H1 (cell line): ENCODE results near the gene HSD17B4. TPM values are rescaled to one million over a fixed set of nuclear protein-coding genes. Genes with fewer than 3 reads are reported as not detected.

Source experiments
- CTCF ChIA-PET: fragments of 300-600 bp; sonication (Branson Sonifier 250); formaldehyde crosslinking; loops from one replicate; lab custom pipeline; 2021; ENCODE audit not compliant: partially characterized antibody; lab: Charles Lee
- POLR2A ChIA-PET: fragments of 300-600 bp; sonication (Branson Sonifier 250); formaldehyde crosslinking; loops from one replicate; lab custom pipeline; 2021; ENCODE audit warnings: inconsistent platforms; ENCODE audit not compliant: partially characterized antibody; lab: Charles Lee
- DNase-seq, 2 experiments: peaks; one replicate each; pipeline versions ENCODE4 v3.0.0 to v3.0.0-alpha.2; 2010 to 2022; ENCODE audit warnings: low spot score in 2 of 2, low read depth in 1 of 2, mixed read lengths in 1 of 2
- FAIRE-seq: peaks from 2 replicates; lab custom pipeline; 2011; peaks lifted over from hg19 to GRCh38; lab: Jason Lieb, UNC
- H2AFZ ChIP-seq: 2 replicates; pipeline ENCODE4 v1.8.1; 2012; ENCODE audit warnings: low read length, inconsistent platforms
- H2AK5ac ChIP-seq: 2 replicates; pipeline ENCODE4 v1.6.1; 2013; ENCODE audit warnings: low read depth, low read length
- H2BK120ac ChIP-seq: replicated peaks from 2 replicates; pipeline ENCODE3; 2013; ENCODE audit warnings: low read depth, low read length, inconsistent platforms
- H2BK12ac ChIP-seq: 2 replicates; pipeline ENCODE4 v1.6.1; 2013; ENCODE audit warnings: low read depth, low read length
- H2BK15ac ChIP-seq: 2 replicates; pipeline ENCODE4 v1.6.1; 2013; ENCODE audit warnings: low read length
- H2BK20ac ChIP-seq: 2 replicates; pipeline ENCODE4 v1.6.1; 2013; ENCODE audit warnings: low read length
- H2BK5ac ChIP-seq: 2 replicates; pipeline ENCODE4 v1.6.1; 2013; ENCODE audit warnings: low read depth, low read length
- H3K14ac ChIP-seq: 2 replicates; pipeline ENCODE4 v1.6.1; 2013; ENCODE audit warnings: inconsistent platforms; ENCODE audit not compliant: insufficient read length
- H3K18ac ChIP-seq: 2 replicates; pipeline ENCODE4 v1.6.1; 2013; ENCODE audit warnings: low read length; ENCODE audit errors: extremely low read depth
- H3K23ac ChIP-seq: 2 replicates; pipeline ENCODE4 v1.6.1; 2013; ENCODE audit warnings: inconsistent platforms; ENCODE audit not compliant: insufficient read length
- H3K23me2 ChIP-seq: 2 replicates; pipeline ENCODE4 v1.6.1; 2013; ENCODE audit warnings: low read depth, low read length
- H3K27ac ChIP-seq: 2 replicates; pipeline ENCODE4 v1.6.1; 2011; ENCODE audit warnings: low read depth, low read length, inconsistent platforms
- H3K27me3 ChIP-seq, 4 experiments: replicated peaks in 1 of 4; 1 replicate in 1 of 4; 2 replicates in 3 of 4; pipeline versions ENCODE4 v1.6.1 to v1.8.1; 2011 to 2013; ENCODE audit warnings: low read length in 3 of 4, mild to moderate bottlenecking in 3 of 4, inconsistent platforms in 2 of 4, mixed read lengths in 2 of 4, moderate library complexity in 1 of 4; ENCODE audit not compliant: control insufficient read depth in 3 of 4, insufficient read depth in 3 of 4; ENCODE audit errors: extremely low read depth in 1 of 4
- H3K36me3 ChIP-seq, 4 experiments: 2 replicates each; pipeline versions ENCODE4 v1.6.1 to v1.8.1; 2011 to 2013; ENCODE audit warnings: mild to moderate bottlenecking in 4 of 4, low read length in 3 of 4, moderate library complexity in 2 of 4, control low read depth in 1 of 4, inconsistent platforms in 1 of 4; ENCODE audit not compliant: insufficient read depth in 4 of 4, control insufficient read depth in 2 of 4
- H3K4ac ChIP-seq: replicated peaks from 2 replicates; pipeline ENCODE3; 2013; ENCODE audit warnings: low read length, low read depth, mixed read lengths, inconsistent platforms; ENCODE audit not compliant: insufficient read length
- H3K4me1 ChIP-seq, 4 experiments: replicated peaks in 1 of 4; 1 replicate in 1 of 4; 2 replicates in 3 of 4; pipeline versions ENCODE4 v1.6.1 to v1.8.1; 2011 to 2013; ENCODE audit warnings: low read length in 3 of 4, inconsistent platforms in 2 of 4, mixed read lengths in 1 of 4; ENCODE audit not compliant: insufficient read depth in 4 of 4, control insufficient read depth in 3 of 4
- H3K4me2 ChIP-seq, 2 experiments: 2 replicates each; pipeline versions ENCODE4 v1.6.1 to v1.8.1; 2011 to 2013; ENCODE audit warnings: low read depth in 2 of 2, low read length in 2 of 2, control low read depth in 1 of 2, inconsistent platforms in 1 of 2, mild to moderate bottlenecking in 1 of 2; ENCODE audit not compliant: insufficient read depth in 1 of 2
- H3K4me3 ChIP-seq, 4 experiments: fragments of 200-600, 300-600 bp in 1 of 4; sonication (generic), shearing (Covaris generic), sonication (Bioruptor Twin) in 1 of 4; 2 replicates each; pipeline versions ENCODE4 v1.5.1 to v1.8.1; 2011 to 2016; ENCODE audit warnings: low read length in 4 of 4, low read depth in 3 of 4, control low read depth in 2 of 4, inconsistent platforms in 2 of 4, mild to moderate bottlenecking in 2 of 4, mixed read lengths in 1 of 4, moderate library complexity in 1 of 4; ENCODE audit not compliant: insufficient read depth in 2 of 4; ENCODE audit errors: extremely low read depth in 1 of 4
- H3K56ac ChIP-seq: replicated peaks from 2 replicates; pipeline ENCODE3; 2013; ENCODE audit warnings: low read depth, mild to moderate bottlenecking, mixed read lengths, low read length, inconsistent platforms; ENCODE audit not compliant: insufficient read length
- H3K79me1 ChIP-seq: 2 replicates; pipeline ENCODE4 v1.6.1; 2013; ENCODE audit warnings: low read depth, low read length, control low read depth
- H3K79me2 ChIP-seq, 2 experiments: 2 replicates each; pipeline versions ENCODE4 v1.6.1 to v1.8.1; 2012 to 2013; ENCODE audit warnings: low read length in 2 of 2, mild to moderate bottlenecking in 2 of 2, inconsistent platforms in 1 of 2; ENCODE audit not compliant: insufficient read depth in 2 of 2, control insufficient read depth in 1 of 2
- H3K9ac ChIP-seq, 4 experiments: replicated peaks in 1 of 4; 1 replicate in 1 of 4; 2 replicates in 3 of 4; pipeline versions ENCODE4 v1.6.1 to v1.8.1; 2011 to 2013; ENCODE audit warnings: low read depth in 3 of 4, low read length in 3 of 4, control low read depth in 2 of 4, mild to moderate bottlenecking in 2 of 4, moderate library complexity in 2 of 4, inconsistent platforms in 1 of 4; ENCODE audit errors: extremely low read depth in 1 of 4
- H3K9me3 ChIP-seq, 2 experiments: 2 replicates each; pipeline versions ENCODE4 v1.6.1 to v1.8.1; 2012 to 2013; ENCODE audit warnings: mild to moderate bottlenecking in 2 of 2, moderate library complexity in 2 of 2, control low read depth in 1 of 2, inconsistent platforms in 1 of 2, low read depth in 1 of 2, low read length in 1 of 2, mixed read lengths in 1 of 2; ENCODE audit not compliant: insufficient read depth in 2 of 2
- H4K20me1 ChIP-seq, 2 experiments: replicated peaks in 1 of 2; 2 replicates each; pipeline versions ENCODE3 to v1.8.1; 2011 to 2013; ENCODE audit warnings: inconsistent platforms in 2 of 2, low read length in 2 of 2, mild to moderate bottlenecking in 1 of 2; ENCODE audit not compliant: insufficient read depth in 2 of 2, control insufficient read depth in 1 of 2
- H4K5ac ChIP-seq: 2 replicates; pipeline ENCODE4 v1.6.1; 2013; ENCODE audit warnings: low read length, low read depth, mixed read lengths, inconsistent platforms; ENCODE audit not compliant: insufficient read length
- H4K8ac ChIP-seq: 2 replicates; pipeline ENCODE4 v1.8.0; 2013; ENCODE audit warnings: mild to moderate bottlenecking, moderate library complexity, low read length, inconsistent platforms; ENCODE audit not compliant: insufficient read depth; ENCODE audit errors: extremely low read depth
- H4K91ac ChIP-seq: replicated peaks from 2 replicates; pipeline ENCODE3; 2013; ENCODE audit warnings: low read length, mixed read lengths, inconsistent platforms; ENCODE audit not compliant: insufficient read length
- CHD1 ChIP-seq: IDR thresholded peaks from 2 replicates; pipeline ENCODE4 v1.6.1; 2012; ENCODE audit warnings: low read depth, low read length, improper control_type of control experiment
- SIN3A ChIP-seq, 2 experiments: IDR thresholded peaks in 1 of 2; conservative IDR thresholded peaks in 1 of 2; 2 replicates each; pipeline ENCODE4 v1.6.1; 2011 to 2012; ENCODE audit warnings: low read length in 2 of 2, improper control_type of control experiment in 1 of 2, low read depth in 1 of 2, mild to moderate bottlenecking in 1 of 2
- SP1 ChIP-seq: IDR thresholded peaks from 2 replicates; pipeline ENCODE4 v1.6.1; 2011; ENCODE audit warnings: low read depth, low read length
- SRF ChIP-seq: IDR thresholded peaks from 2 replicates; pipeline ENCODE4 v1.6.1; 2011; ENCODE audit warnings: mild to moderate bottlenecking, low read depth, low read length, moderate library complexity
- WGBS, 2 experiments: shearing (Covaris generic) in 1 of 2; methylation state at CpG; one replicate each; pipeline versions ENCODE4 v1.1.6 to v1.1.7; 2013 to 2015; ENCODE audit warnings: low lambda C conversion rate in 2 of 2, mixed read lengths in 2 of 2, inconsistent platforms in 1 of 2, low coverage in 1 of 2, missing lambda C conversion rate in 1 of 2; ENCODE audit not compliant: insufficient replicate concordance in 2 of 2, insufficient coverage in 1 of 2, insufficient read length in 1 of 2; ENCODE audit errors: extremely low coverage in 1 of 2, missing lambda C conversion rate in 1 of 2; 5-methylcytosine and 5-hydroxymethylcytosine counted together
- polyA plus RNA-seq, 7 experiments: library from polyadenylated mRNA; depleted of rRNA in 3 of 7; stranded (reverse) in 5 of 7; unstranded in 2 of 7; fragments of >200 nt in 5 of 7; fragments of 200-250 nt in 2 of 7; gene quantifications; 1 replicate in 5 of 7; 2 replicates in 1 of 7; 4 replicates in 1 of 7; pipeline versions ENCODE4 v1.2.1 to v1.2.3, GENCODE V29; 2011 to 2013; ENCODE audit warnings: missing spikeins in 2 of 7, mixed read lengths in 2 of 7
- total RNA-seq: library from RNA; stranded (reverse); fragmentation: NEBNext Ultra II Directional; extraction: Animal tissue kit (Norgen Biotek cat#: 25700); gene quantifications from 2 replicates; pipeline ENCODE4 v1.2.1, GENCODE V29; 2021

Gene HSD17B4
- total and polyA plus RNA-seq, 2 of the 8 experiments (the other 6 are each of a cell fraction or from before 2014, with no cell fraction given), result 305 to 369 TPM

- Histone ChIP-seq H3K18ac (no peak overlapping the region), H3K14ac (no peak overlapping the region), H3K23ac (no peak overlapping the region), H2AK5ac (no peak overlapping the region), H3K79me1 (peaks cover 7% of the 10 kb centered on the region), H3K27me3 (peaks cover 0 to 2% (median 0%) of the 10 kb centered on the region in 4 experiments; a peak in 1 of 7 replicates), H2BK15ac (no peak overlapping the region), H4K20me1 (peaks cover 0 to 8% of the 10 kb centered on the region in 2 experiments), H3K4ac (no peak overlapping the region), H3K9ac (no peak overlapping the region), H3K4me3 (peak overlapping the region in 1 of 4 experiments; percentile 42; a peak in 3 of 8 replicates), H3K4me2 (peak overlapping the region; percentile 42 to 61; a peak in 3 of 4 replicates), H4K91ac (no peak overlapping the region), H3K4me1 (peaks cover 3 to 11% (median 7%) of the 10 kb centered on the region in 4 experiments; a peak in 6 of 7 replicates), H3K36me3 (peaks cover 0 to 30% (median 6%) of the 10 kb centered on the region in 4 experiments; a peak in 2 of 8 replicates), H3K56ac (no peak overlapping the region), H3K23me2 (peaks cover 3% of the 10 kb centered on the region; the same call in 1 of the 2 replicates), H2BK12ac (no peak overlapping the region), H3K27ac (no peak overlapping the region), H2BK5ac (no peak overlapping the region), H2AFZ (no peak overlapping the region), H2BK120ac (no peak overlapping the region), H3K79me2 (peaks cover 0 to 65% of the 10 kb centered on the region in 2 experiments; a peak in 3 of 4 replicates), H4K5ac (no peak overlapping the region), H4K8ac (no peak overlapping the region), H2BK20ac (no peak overlapping the region), H3K9me3 (peaks cover 2 to 9% of the 10 kb centered on the region in 2 experiments; a peak in 2 of 4 replicates)
- ChIA-PET POLR2A (interaction anchor here (0.7 to 1.6 kb wide), 2 partner anchors 18 to 261 kb away, joined by 3 to 7 read pairs; partner anchors contain the start of gene HSD17B4), CTCF (interaction anchor here (0.6 to 2.6 kb wide), 23 partner anchors 8 to 483 kb away, joined by 3 to 13 read pairs (median 3); partner anchors contain the start of gene DTWD2)
- DNase-seq (no peak), FAIRE-seq (no peak)
- 27% methylated on average over 3 of the region's 3 CpGs; no CpG with 5 or more reads in 1 of the 2 experiments for WGBS, 2 experiments
- TF ChIP-seq CHD1, result no peak
- no peak for TF ChIP-seq SRF
- no peak for TF ChIP-seq SP1
- TF ChIP-seq SIN3A (conservative IDR thresholded peaks at IDR 0.05 in 1 of 2, IDR thresholded peaks at IDR 0.05 in 1 of 2; ENCODE audit: low read depth in 1 of 2, low read length in 2 of 2), result no peak
Measured at GRCh38 chr5:119470851-119471451, 18.7 kb downstream of the HSD17B4 start.
